GM18868 (cell line): ENCODE results near the gene PRKCE.
"Not testable (repeated sequence)": the region's sequence is repeated elsewhere in the genome, so short reads cannot be mapped to it uniquely, and the experiment has no call there.

ENCODE experiments used
- ATAC-seq: cut with Tn5 transposase; IDR thresholded peaks from one replicate; pipeline ENCODE4 v1.9.1; 2021; ENCODE audit warnings: mild to moderate bottlenecking, moderate library complexity; ENCODE audit not compliant: unreplicated experiment

The PRKCE gene

DNA sequence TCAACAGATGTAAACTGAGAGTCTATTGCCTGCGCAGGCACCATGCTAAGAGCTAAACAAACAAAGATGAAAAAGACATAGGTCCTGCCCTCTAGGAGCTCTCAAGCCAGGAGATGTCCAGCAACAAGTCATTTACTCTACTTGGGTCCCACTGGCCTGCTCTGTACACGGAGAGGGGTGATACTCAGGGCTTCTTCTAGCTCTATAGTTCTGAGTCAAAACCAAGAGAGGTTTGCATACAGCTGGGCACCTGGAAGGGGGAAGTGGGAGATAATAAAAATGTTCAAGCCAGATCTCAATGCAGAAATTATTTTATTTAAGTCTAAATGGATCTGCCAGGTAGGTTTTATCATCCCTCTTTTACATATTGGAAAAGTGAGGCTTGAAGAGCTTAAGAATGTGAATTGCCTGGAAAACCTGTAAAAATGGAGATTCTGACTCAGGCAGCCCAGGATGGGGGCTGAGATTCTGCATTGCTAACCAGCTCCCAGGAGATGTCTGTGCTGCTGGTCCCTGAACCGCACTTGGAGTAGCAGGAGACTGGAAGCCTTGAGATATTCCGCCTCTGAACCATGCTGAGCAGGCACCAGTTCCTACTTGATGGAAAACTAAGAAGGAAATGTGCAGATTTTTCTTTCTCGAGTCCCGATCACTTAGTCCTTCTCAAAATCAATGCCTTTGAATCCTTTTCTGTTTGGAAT is 201.1 kb downstream of the PRKCE start:
- ATAC-seq = peak; percentile 85

DNA sequence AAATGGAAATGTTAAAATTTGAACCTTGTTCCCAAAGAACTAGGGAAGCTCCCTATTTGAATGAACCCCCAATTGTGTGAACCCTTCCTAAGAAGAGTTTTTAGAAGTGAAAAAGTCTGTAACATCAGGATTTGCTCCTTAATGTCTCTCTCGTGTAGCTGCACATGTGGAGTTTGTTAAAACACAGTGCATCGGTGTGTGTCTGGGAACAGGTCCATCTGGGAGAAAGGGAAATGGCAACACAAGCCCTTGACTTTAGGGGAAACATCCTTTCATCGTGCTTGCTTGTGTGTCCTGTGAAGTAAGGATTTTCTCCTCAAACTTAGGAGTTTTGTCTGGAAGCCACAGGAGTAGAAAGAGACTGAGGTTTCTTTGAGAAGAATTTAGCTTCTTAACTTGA is 203.9 kb downstream of the PRKCE start:
- ATAC-seq = no peak

DNA sequence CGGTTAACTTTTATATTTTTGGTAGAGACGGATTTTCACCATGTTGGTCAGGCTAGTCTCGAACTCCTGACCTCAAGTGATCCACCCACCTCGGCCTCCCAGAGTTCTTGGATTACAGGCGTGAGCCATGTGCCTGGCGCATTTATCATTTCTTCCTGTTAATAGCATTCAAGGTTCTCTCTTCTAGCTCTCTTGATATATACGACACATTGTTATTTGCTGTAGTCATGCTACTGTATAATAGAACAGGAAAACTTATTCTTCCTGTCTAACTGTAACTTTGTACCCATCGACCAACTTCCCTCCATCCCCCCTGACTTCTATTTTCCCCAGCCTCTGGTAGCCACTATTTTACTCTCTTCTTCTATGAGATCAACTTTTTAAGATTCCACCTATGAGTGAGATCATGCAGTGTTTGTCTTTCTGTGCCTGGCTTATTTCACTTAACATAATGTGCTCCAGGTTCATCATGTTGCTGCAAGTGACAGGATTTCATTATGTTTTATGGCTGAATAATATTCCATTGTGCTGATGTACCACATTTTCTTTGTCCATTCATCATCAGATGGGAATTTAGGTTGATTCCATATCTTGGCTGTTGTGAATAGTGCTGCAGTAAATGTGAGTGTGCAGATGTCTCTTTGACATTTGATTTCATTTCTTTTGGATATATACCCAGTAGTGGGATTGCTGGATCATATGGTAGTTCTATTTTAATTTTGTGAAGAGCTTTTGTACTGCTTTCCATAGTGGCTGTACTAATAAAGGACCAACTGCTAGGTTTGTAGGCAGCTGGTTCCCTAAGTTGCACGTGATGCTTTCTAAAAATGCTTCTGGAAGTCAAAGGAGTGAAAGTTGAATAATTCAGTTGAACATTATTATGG is 205.2 kb downstream of the PRKCE start:
- ATAC-seq = no peak

- ATAC-seq = no peak
Observed at GRCh38 chr2:45857275-45857609, 205.8 kb downstream of the PRKCE start.

DNA sequence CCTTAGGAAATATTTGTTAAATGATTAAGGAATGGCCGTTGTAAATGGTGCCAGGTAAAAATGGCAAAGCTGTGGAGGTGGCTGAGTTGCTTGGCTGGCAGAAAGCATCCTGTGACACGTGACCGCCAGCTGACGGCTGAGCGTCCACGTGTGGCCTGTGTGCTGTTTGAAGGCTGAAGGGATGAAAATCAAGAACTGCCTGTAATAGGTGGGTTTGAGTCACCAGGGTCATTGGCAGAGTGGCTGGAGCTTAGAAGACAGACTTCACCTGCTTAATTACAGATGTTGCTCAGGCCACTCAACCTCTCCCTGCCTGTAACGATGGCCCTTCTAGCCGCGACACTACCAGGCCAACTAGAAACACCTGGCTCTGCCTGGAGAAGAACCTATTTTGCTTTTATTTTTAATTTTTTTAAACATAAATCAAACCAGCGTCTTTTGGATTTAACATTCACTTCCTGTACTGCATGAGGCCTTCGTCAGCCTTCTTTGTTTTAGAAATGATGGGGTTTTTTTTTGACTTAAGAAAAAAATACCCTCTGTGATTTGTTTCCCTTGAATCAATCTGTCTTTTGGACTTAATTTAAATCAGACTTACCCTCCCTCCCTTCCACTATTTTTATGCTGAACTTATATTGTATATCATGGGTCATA is 206.5 kb downstream of the PRKCE start:
- ATAC-seq = peak; percentile 63

- ATAC-seq = not testable (repeated sequence)
Observed at GRCh38 chr2:45858872-45859271, 207.4 kb downstream of the PRKCE start.

GRCh38 chr2:45859682-45860081 is 208.2 kb downstream of the PRKCE start:
- ATAC-seq = no peak

DNA sequence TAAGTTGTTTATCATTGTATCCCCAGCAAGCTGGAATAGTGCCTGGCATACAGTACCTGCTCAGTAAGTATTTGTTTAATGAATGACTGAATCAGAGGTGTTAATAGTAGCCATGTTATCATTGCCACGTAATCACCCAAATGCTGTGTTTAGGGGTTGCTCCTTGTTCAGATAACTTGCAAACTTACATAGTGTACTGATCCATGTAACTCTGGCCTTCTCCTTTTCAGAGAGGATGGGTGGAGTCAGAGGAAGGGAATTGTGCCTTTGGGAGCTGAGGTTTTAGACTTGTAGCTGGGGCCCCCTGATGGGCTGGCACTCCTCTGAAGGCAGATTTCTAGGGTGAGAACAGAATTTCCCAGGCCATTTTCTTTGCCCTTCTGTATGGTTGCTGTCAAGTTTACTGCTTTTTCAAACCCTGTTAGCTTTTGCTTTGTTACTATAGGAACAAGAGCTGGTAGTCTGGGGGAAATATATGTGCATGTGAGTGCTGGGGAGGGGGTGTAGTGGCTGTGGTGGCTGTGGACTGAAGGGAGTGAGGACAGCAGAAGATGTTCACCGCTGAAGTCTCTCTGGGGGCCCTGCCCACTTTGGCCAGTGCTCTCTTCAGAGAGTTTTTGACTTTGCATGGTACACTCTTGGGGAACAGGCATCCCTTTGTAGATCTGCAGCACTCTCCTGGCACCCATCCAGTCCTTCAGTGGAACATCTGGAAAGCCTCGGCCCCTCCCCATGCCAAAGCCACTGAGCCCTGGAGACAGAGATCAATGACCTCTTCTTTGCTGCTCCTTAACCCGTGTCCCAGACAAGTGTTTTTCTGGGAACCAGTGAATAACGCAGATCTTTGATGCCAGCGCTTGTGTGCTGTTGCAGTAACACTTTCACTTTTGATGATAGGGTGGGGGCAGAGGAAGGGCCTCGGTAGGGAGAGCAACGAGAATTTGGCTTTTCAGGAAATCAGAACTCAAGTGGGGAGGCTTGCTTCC is 209.0 kb downstream of the PRKCE start:
- no peak for ATAC-seq

- ATAC-seq = no peak
Observed at GRCh38 chr2:45862843-45863242, 211.4 kb downstream of the PRKCE start.

- no peak for ATAC-seq
Observed at GRCh38 chr2:45864121-45864520, 212.6 kb downstream of the PRKCE start.

DNA sequence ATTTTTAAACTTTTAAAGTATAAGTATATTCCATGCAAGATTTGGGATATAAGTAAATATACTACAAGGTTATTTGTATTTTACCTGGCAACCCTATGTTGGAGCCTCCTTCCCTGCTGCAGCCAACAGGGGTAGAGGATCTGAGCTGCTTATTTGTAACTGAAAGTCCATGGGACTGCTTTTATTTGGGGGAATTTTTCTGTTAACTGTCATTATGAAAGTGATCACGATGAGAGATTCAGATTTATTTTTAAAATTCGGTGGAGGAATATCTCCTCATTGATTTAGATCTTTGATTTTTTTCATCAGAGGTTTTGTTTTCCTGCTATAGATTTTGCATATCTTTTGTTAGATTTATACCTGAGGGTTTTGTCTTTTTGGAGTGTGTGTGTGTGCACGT is 215.9 kb downstream of the PRKCE start:
- ATAC-seq = no peak

GRCh38 chr2:45867800-45868199 is 216.3 kb downstream of the PRKCE start:
- no peak for ATAC-seq

DNA sequence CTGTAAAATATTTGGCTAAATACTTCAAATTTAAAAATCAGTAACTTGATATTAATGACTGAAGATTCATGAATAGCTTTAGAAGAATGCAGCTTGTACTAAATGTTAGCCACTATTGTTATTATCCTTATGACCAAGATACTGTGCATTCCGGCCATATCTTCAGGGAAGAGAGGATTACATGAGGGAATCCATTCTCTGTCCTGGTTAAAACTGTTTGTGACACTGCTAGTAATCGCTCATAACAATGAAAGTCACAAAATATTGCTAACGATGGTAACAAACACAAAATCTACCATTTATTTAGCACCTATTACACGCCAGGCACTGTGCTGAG is 217.7 kb downstream of the PRKCE start:
- no peak for ATAC-seq

DNA sequence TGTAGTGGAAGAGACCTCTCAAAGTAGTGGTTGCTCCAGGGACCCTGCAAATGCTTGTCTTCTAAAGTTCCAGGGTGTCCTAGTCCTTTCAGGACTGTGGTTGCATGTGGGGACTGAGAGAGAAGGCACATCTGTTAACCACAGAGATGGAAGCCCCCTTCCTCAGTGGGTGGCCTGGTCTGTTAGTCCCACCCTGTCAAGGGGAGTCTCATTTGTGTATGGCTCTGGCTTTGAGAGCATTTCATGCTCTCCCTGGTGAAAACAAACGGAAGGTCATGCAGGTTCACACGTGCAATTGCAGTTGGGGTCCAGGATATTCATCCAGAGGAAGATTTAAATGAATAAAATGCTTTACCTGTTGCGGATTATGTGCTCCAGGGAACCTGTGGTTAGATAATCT is 219.6 kb downstream of the PRKCE start:
- no peak for ATAC-seq

GRCh38 chr2:45871541-45871940 is 220.1 kb downstream of the PRKCE start:
- ATAC-seq = no peak

DNA sequence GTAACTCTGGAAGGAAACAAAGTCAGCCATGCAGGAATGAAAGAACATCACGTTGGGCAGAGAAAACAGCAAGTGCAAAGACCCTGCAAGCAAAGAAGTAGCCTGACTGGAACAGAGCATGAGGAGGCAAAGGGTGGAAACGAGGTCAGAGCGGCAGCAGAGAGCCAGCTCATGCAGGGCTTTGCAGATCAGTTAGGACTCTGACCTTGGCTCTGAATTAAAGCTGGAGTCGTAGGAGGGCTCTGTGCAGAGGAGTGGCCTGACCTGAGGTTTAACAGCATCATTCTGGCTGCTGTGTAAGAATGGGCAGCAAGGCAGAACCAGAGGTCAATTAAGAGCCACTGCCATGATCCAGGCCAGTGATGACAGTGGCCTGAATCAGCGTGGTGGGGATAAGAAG is 220.7 kb downstream of the PRKCE start:
- ATAC-seq = no peak

DNA sequence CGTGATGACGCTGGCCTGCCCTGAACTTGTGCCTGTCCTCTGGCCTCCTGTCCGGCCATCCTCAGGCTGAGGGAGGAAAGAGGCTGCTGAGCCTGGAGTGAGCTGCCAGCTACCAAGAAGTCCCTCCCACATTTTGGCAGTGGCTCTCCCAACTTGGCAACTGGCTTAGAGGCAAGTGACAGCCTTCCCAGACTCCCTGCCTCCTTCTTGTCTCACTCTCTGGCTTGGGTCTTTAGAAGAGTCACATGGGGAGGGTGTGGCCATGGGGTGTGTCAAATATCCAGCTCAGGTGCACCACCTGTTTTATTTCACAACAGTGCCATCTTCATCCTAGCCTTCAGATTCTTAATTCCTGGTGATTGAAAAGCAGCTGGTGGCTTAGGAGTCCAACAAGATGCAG is 222.9 kb downstream of the PRKCE start:
- ATAC-seq = no peak

- ATAC-seq = no peak
Observed at GRCh38 chr2:45876611-45877010, 225.1 kb downstream of the PRKCE start.

GRCh38 chr2:45879406-45879805 is 227.9 kb downstream of the PRKCE start:
- no peak for ATAC-seq

- no peak for ATAC-seq
Observed at GRCh38 chr2:45879936-45880335, 228.5 kb downstream of the PRKCE start.
